Effector memory CD4-positive, alpha-beta T cell (primary cell): ENCODE data around the gene RALGAPA2.

ENCODE experiments used
- DNase-seq, 3 donors: peaks; one replicate each; pipeline ENCODE4 v3.0.0-alpha.2; 2020
- H3K27ac ChIP-seq: 2 replicates; pipeline ENCODE4 v1.7.0; 2013; ENCODE audit warnings: mild to moderate bottlenecking, low read length, moderate library complexity; ENCODE audit not compliant: insufficient read depth, poor library complexity, severe bottlenecking
- H3K27me3 ChIP-seq: replicated peaks from 2 replicates; pipeline ENCODE4 v1.7.0; 2013; ENCODE audit warnings: mild to moderate bottlenecking, low read length; ENCODE audit not compliant: insufficient read depth, control insufficient read depth, poor library complexity, severe bottlenecking
- H3K36me3 ChIP-seq: 2 replicates; pipeline ENCODE4 v1.7.0; 2013; ENCODE audit warnings: mild to moderate bottlenecking, low read length, moderate library complexity; ENCODE audit not compliant: control insufficient read depth, insufficient read depth
- H3K4me1 ChIP-seq: 2 replicates; pipeline ENCODE4 v1.7.0; 2013; ENCODE audit warnings: low read length, mild to moderate bottlenecking; ENCODE audit not compliant: control insufficient read depth, insufficient read depth, poor library complexity, severe bottlenecking
- H3K4me3 ChIP-seq: 2 replicates; pipeline ENCODE4 v1.7.0; 2013; ENCODE audit warnings: low read length, low read depth, mild to moderate bottlenecking; ENCODE audit not compliant: insufficient read depth, poor library complexity, severe bottlenecking
- H3K9me3 ChIP-seq: 2 replicates; pipeline ENCODE4 v1.7.0; 2013; ENCODE audit warnings: mild to moderate bottlenecking, low read length, moderate library complexity; ENCODE audit not compliant: control insufficient read depth

Gene RALGAPA2

DNA sequence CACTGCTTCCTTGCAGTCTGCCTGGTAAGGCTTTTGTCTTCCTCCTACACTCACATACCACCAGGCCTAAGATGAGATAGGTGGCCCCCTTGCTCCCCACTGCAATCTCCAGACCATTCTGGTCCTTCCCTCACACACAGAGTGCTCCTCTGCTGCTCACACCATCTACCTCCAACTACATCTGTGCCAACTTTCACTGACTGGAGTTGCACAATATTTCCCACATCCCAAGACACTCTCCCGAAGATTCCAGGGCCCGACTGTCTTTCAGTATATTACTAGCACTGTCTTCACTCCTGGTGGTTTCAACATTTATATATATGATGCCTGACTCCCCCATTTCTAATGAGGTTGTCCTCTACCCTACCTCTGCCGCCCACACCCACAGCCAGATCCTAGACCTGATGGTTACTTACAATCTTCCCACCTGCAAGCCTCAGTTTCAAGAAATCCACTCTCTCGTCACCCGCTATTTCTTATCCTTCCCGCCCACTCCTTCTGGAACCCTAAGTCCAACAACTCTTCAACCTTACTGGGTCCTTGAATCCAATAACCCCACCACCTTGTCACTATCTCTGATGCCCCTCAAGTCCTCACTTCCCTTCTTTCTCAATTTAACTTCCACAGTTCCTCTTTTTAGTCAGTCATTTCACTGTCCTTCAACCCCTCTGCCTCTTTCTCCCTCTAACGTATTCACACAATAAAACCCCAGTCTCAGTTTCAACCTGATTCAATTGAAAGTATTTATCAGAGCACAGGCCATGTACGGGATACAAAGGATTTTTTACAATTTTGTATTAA is 21.6 kb downstream of the RALGAPA2 start:
- Histone ChIP-seq H3K36me3 (no peaks in the 10 kb centered on the region), H3K4me3 (no peak overlapping the region), H3K4me1 (no peaks in the 10 kb centered on the region), H3K27ac (no peak overlapping the region), H3K9me3 (no peaks in the 10 kb centered on the region), H3K27me3 (no peaks in the 10 kb centered on the region)
- no peak for DNase-seq

DNA sequence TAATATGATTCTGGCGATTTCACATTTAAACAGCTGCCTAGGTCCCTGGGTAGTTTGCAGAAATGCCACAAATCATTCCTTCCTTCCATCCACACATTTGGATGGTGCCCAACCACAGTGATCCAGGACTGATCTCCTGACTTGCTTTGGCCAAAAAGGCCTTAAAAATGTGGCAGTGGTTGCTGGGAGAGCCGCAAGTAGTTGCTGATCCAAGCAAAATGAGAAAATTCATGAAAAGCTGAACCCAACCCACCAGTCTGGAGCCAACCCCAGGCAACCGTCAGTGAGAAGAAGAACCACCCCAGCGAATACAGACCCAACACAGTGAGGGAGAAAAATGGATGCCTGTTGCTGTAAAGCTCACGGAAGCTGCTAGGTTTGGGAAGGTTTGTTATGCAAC is 25.1 kb downstream of the RALGAPA2 start:
- Histone ChIP-seq H3K27me3 (no peaks in the 10 kb centered on the region), H3K9me3 (no peaks in the 10 kb centered on the region), H3K36me3 (no peaks in the 10 kb centered on the region), H3K4me3 (no peak overlapping the region), H3K27ac (no peak overlapping the region), H3K4me1 (no peaks in the 10 kb centered on the region)
- DNase-seq: no peak

- no peaks in the 10 kb centered on the region for H3K9me3 ChIP-seq
- no peak overlapping the region for H3K27ac ChIP-seq
- no peak for DNase-seq
- no peak overlapping the region for H3K4me3 ChIP-seq
- H3K36me3 ChIP-seq: no peaks in the 10 kb centered on the region
- H3K27me3 ChIP-seq: no peaks in the 10 kb centered on the region
- no peaks in the 10 kb centered on the region for H3K4me1 ChIP-seq
Measured at GRCh38 chr20:20685635-20686034, 26.8 kb downstream of the RALGAPA2 start.

DNA sequence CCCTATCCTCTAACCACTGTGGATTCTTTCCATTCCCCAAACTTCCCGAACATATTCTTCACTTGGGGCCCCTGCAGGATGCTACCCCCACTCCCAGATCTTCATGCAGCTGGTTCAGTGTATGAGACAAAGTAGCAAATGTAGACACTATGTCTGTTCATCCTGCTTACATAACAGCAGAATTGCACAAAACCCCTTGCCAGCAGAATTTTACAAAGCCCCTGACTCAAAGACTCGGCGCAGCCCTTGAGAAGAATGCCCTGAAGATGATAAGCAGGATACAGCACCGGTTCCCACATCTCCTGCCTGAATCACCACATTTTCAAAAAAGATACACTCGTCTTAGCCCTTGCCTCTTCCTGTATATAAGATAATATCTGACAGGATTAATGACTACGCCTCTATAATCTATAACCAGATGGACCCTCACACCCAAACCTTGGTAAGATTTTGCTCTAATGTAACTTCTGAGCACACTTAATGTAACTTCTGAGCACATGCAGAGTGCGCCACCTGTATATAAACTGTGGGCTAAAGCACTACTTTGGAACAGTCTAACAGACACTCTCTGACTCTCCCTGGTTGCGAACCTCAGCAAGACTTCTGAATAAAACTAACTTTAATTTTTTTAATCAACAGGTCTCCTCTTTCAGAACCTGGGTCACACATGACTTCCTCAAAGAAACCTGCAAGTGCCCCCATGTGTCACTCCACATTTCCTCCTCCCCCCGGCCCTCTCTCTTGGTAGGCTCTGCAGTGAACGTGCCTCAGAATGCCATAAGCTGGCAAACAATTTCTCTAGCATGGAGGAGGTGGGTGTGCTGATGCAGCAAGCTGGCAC is 28.7 kb downstream of the RALGAPA2 start:
- no peak for DNase-seq
- peaks cover under 1% of the 10 kb centered on the region for H3K36me3 ChIP-seq
- no peak overlapping the region for H3K4me3 ChIP-seq
- H3K4me1 ChIP-seq: no peaks in the 10 kb centered on the region
- H3K9me3 ChIP-seq: no peaks in the 10 kb centered on the region
- H3K27me3 ChIP-seq: no peaks in the 10 kb centered on the region
- no peak overlapping the region for H3K27ac ChIP-seq

GRCh38 chr20:20683020-20683419 is 29.4 kb downstream of the RALGAPA2 start:
- H3K27ac ChIP-seq: no peak overlapping the region
- DNase-seq: no peak
- H3K4me1 ChIP-seq: no peaks in the 10 kb centered on the region
- no peak overlapping the region for H3K4me3 ChIP-seq
- no peaks in the 10 kb centered on the region for H3K27me3 ChIP-seq
- no peaks in the 10 kb centered on the region for H3K9me3 ChIP-seq
- peaks cover 7% of the 10 kb centered on the region for H3K36me3 ChIP-seq

- no peaks in the 10 kb centered on the region for H3K4me1 ChIP-seq
- no peak overlapping the region for H3K27ac ChIP-seq
- H3K9me3 ChIP-seq: no peaks in the 10 kb centered on the region
- peaks cover 10% of the 10 kb centered on the region for H3K36me3 ChIP-seq
- no peak for DNase-seq
- no peak overlapping the region for H3K4me3 ChIP-seq
- no peaks in the 10 kb centered on the region for H3K27me3 ChIP-seq
Measured at GRCh38 chr20:20680991-20681508, 31.4 kb downstream of the RALGAPA2 start.

- no peak for DNase-seq
- no peaks in the 10 kb centered on the region for H3K4me1 ChIP-seq
- peaks cover 10% of the 10 kb centered on the region for H3K36me3 ChIP-seq
- H3K27ac ChIP-seq: no peak overlapping the region
- H3K4me3 ChIP-seq: no peak overlapping the region
- no peaks in the 10 kb centered on the region for H3K27me3 ChIP-seq
- no peaks in the 10 kb centered on the region for H3K9me3 ChIP-seq
Measured at GRCh38 chr20:20679316-20679715, 33.1 kb downstream of the RALGAPA2 start.

- H3K27me3 ChIP-seq: no peaks in the 10 kb centered on the region
- H3K9me3 ChIP-seq: no peaks in the 10 kb centered on the region
- no peak for DNase-seq
- H3K4me3 ChIP-seq: no peak overlapping the region
- no peak overlapping the region for H3K27ac ChIP-seq
- H3K4me1 ChIP-seq: no peaks in the 10 kb centered on the region
- H3K36me3 ChIP-seq: peaks cover 13% of the 10 kb centered on the region
Measured at GRCh38 chr20:20677186-20677585, 35.3 kb downstream of the RALGAPA2 start.

GRCh38 chr20:20668639-20669038 is 43.8 kb downstream of the RALGAPA2 start:
- no peaks in the 10 kb centered on the region for H3K27me3 ChIP-seq
- no peaks in the 10 kb centered on the region for H3K9me3 ChIP-seq
- peaks cover 3% of the 10 kb centered on the region for H3K36me3 ChIP-seq
- no peak overlapping the region for H3K27ac ChIP-seq
- no peaks in the 10 kb centered on the region for H3K4me1 ChIP-seq
- DNase-seq: no peak
- no peak overlapping the region for H3K4me3 ChIP-seq

DNA sequence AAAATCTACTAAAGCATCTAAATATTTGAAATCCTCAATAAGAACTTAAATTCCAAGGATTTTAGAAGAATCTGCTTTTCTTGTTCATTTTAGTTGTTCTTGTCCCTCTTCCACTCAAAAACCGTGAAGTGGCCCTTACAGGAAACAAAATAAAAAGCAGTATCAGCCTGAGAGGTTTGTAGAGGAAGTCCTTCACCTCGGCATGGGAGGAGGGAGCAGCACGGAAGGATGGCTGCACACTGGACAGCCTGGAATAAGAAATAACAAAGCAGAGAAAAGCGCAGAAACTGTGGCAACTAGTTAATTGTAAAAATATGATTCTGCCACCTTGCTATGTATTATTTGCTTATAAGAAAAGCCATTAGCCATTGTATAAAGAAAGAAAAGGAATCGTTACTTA is 46.1 kb downstream of the RALGAPA2 start:
- Histone ChIP-seq H3K4me3 (no peak overlapping the region), H3K9me3 (no peaks in the 10 kb centered on the region), H3K36me3 (no peaks in the 10 kb centered on the region), H3K4me1 (no peaks in the 10 kb centered on the region), H3K27me3 (no peaks in the 10 kb centered on the region), H3K27ac (no peak overlapping the region)
- DNase-seq: no peak
